Stimulated activated effector memory CD8-positive, alpha-beta T cell treated with anti-CD3 and anti-CD28 coated beads, Interleukin-12 subunit alpha, Interleukin-12 subunit beta, amount 100 ng/mL, for 72 hours (primary cell): ENCODE results near the gene ELOVL1.

Source experiments
- ATAC-seq: fragments of 150-1000 bp; cut with Tn5 transposase; 2 replicates; pipeline ENCODE4 v1.10.0; 2021
- DNase-seq, 2 donors: peaks; one replicate each; pipeline ENCODE4 v3.0.0; 2021 to 2022; ENCODE audit warnings: low spot score in 2 of 2
- H3K27ac Mint-ChIP-seq: one replicate; pipeline ENCODE4 v1.8.0; 2022; ENCODE audit warnings: mild to moderate bottlenecking, mixed read lengths
- H3K36me3 Mint-ChIP-seq: one replicate; pipeline ENCODE4 v1.8.0; 2022; ENCODE audit warnings: mild to moderate bottlenecking, mixed read lengths
- H3K4me1 Mint-ChIP-seq: one replicate; pipeline ENCODE4 v1.8.0; 2022; ENCODE audit warnings: mixed read lengths
- H3K4me3 Mint-ChIP-seq: one replicate; pipeline ENCODE4 v1.8.0; 2022; ENCODE audit warnings: mild to moderate bottlenecking, mixed read lengths
- H3K9me3 Mint-ChIP-seq: one replicate; pipeline ENCODE4 v1.8.0; 2022; ENCODE audit warnings: mixed read lengths

Gene ELOVL1

DNA sequence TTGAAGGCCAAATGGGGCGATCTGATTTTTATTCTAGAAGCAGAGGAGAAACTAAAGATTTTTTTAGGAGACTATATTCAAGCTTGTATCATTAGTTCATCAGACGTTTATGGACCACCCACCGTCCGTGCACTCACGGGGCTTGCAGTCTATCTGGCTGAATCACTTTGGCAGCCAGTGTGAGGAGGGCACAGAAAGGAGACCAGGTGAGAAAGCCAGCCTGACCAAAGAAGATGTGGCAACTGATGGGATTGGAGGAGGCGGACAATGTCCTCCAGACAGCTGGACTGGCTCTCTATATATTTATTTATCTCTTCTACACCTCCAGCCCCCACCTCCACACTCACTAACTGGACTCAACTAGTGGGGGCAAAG lies 822 bp upstream of the ELOVL1 start:
- Mint-ChIP-seq H3K9me3 (no peaks in the 10 kb centered on the region), H3K4me1 (peaks cover 46% of the 10 kb centered on the region), H3K4me3 (peak overlapping the region; percentile 96), H3K27ac (peak overlapping the region; percentile 94), H3K36me3 (peaks cover 43% of the 10 kb centered on the region)
- DNase-seq, result no peak
- no peak for ATAC-seq

- Mint-ChIP-seq H3K4me1 (peaks cover 47% of the 10 kb centered on the region), H3K4me3 (peak overlapping the region; percentile 96), H3K27ac (peak overlapping the region; percentile 94), H3K36me3 (peaks cover 56% of the 10 kb centered on the region), H3K9me3 (no peaks in the 10 kb centered on the region)
- ATAC-seq (peak; percentile 69), DNase-seq (peak; percentile 18 to 72)
These were observed 546 bp downstream of the ELOVL1 start for GRCh38 chr1:43367026-43367903.

DNA sequence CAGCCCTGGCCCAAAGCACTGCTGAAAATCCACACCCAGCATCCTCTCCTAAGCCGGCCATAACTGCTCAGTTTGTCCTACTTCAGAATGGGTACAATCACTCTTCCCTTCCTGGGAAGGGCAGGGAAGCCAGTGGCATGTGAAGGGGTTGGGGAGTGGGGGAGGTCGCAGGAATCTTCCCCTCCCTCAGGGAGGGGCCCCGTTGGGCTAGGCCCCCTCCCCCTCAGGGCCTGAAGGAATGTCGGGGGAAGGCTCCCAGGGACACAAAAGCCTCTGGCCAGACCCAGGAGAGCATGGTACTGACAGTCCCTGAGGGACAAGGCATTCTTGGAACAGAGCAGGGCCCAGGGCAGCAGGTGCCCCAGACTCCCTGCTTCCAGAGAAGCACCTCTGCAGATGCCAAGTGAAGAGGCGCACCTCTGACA lies 1.2 kb downstream of the ELOVL1 start:
- H3K9me3 Mint-ChIP-seq, result no peaks in the 10 kb centered on the region
- DNase-seq, result no peak
- peak overlapping the region; percentile 96 for H3K4me3 Mint-ChIP-seq
- H3K4me1 Mint-ChIP-seq, result peaks cover 47% of the 10 kb centered on the region
- no peak for ATAC-seq
- H3K36me3 Mint-ChIP-seq, result peaks cover 63% of the 10 kb centered on the region
- H3K27ac Mint-ChIP-seq, result peak overlapping the region; percentile 94

DNA sequence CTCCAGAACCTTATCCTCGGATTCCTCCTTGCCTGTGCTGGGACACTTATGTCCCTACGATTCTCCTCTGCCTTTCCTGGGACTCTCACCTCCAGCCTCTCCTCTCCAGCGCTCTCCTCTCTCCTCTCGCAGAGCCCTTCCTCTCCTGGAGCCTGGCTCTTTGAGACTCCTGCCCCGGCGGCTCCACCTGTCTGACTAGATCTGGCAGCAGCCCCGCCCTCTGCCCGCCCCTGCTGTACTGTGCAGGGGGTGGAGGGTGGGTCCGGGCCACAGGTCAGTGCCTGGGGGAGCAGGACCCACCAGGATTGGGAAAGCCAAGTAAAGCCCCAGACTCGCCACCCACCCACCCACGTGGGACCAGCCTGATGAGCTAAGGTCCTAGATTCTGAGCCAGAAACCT lies 1.6 kb downstream of the ELOVL1 start:
- Mint-ChIP-seq H3K9me3 (no peaks in the 10 kb centered on the region), H3K27ac (peak overlapping the region; percentile 94), H3K36me3 (peaks cover 67% of the 10 kb centered on the region), H3K4me3 (peak overlapping the region; percentile 96), H3K4me1 (peaks cover 51% of the 10 kb centered on the region)
- no peak for ATAC-seq
- no peak for DNase-seq

GRCh38 chr1:43365678-43366077 lies 2.1 kb downstream of the ELOVL1 start:
- Mint-ChIP-seq H3K27ac (peak overlapping the region; percentile 94), H3K4me3 (peak overlapping the region; percentile 96), H3K36me3 (peaks cover 72% of the 10 kb centered on the region), H3K4me1 (peaks cover 54% of the 10 kb centered on the region), H3K9me3 (no peaks in the 10 kb centered on the region)
- no peak for DNase-seq
- no peak for ATAC-seq

DNA sequence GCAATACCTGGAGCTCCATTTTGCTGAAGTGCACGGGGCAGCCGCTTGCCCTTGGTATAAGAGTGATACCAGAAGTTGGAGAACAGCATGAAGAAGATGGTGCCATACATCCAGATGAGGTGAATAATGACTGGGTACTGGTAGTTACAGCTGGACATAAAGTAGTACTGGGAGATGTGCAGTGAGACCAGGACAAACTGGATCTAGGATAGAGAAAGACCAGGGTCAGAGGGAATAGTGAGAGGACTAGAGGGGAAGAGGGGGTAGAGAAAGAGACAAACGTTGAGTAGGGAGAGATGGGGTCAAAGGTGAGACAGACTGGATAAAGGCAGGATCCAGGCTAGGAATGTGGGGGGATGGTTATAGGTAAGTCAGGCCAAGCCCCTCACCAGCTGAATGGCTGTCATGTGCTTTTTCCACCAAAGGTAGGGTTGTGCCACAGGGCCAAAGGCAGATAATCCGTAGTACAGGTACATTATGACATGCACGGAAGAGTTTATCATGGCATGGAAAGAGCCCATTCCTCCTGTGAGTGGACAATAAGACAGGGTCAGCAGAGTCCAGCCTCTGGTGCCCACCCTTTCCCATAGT lies 3.8 kb downstream of the ELOVL1 start:
- H3K27ac Mint-ChIP-seq, result peak overlapping the region; percentile 94
- H3K9me3 Mint-ChIP-seq, result no peaks in the 10 kb centered on the region
- DNase-seq (no peak), ATAC-seq (no peak)
- peaks cover 65% of the 10 kb centered on the region for H3K4me1 Mint-ChIP-seq
- H3K36me3 Mint-ChIP-seq, result peaks cover 89% of the 10 kb centered on the region
- no peak overlapping the region for H3K4me3 Mint-ChIP-seq

DNA sequence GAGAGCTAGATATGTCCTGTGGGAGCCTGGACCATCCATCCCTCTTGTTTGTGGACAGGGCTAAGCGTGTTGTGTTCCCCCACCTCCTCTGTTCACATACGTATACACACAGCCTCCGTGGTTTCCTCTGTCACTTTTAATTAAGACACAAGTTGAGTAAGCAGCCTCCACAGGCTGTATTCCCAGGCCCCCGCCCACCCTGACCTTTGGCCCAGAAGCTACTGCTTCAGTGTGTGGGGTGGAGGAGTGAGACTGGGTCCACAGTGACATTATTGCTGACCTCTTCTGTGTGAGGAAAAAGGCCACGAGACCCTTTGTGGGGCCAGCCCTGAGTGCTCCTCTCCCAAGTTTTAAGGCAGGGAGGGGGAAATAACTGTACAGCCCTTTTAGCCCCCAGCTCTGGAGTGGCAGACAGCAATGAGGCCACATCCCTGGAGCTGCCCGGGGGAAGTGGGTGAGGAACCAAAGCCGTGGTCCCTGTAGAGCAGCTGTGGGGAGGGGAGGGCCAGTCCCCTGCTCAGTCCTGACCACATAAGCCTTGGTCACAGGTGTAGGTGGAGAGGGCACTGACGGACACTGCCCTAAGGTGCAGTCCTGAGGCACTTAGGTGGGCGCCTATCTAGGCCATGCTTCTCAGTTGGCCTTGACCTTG lies 4.4 kb downstream of the ELOVL1 start:
- ATAC-seq (no peak), DNase-seq (no peak)
- H3K36me3 Mint-ChIP-seq, result peaks cover 92% of the 10 kb centered on the region
- no peak overlapping the region for H3K4me3 Mint-ChIP-seq
- H3K9me3 Mint-ChIP-seq, result no peaks in the 10 kb centered on the region
- peak overlapping the region; percentile 94 for H3K27ac Mint-ChIP-seq
- H3K4me1 Mint-ChIP-seq, result peaks cover 66% of the 10 kb centered on the region

DNA sequence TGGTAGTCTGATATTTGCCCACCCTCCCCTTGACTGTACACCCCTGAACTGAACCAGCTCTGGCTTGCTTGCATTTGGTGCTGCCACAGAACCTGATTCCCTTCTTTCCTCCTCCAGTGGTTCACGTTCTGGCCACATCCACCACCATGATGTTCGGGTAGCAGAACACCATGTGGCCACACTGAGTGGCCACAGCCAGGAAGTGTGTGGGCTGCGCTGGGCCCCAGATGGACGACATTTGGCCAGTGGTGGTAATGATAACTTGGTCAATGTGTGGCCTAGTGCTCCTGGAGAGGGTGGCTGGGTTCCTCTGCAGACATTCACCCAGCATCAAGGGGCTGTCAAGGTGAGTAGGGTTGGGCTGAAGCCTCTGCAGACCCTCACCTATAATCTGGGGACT lies 7.2 kb downstream of the ELOVL1 start:
- peaks cover 83% of the 10 kb centered on the region for H3K36me3 Mint-ChIP-seq
- no peaks in the 10 kb centered on the region for H3K9me3 Mint-ChIP-seq
- H3K27ac Mint-ChIP-seq, result peak overlapping the region; percentile 96
- H3K4me1 Mint-ChIP-seq, result peaks cover 56% of the 10 kb centered on the region
- ATAC-seq, result no peak
- no peak for DNase-seq
- peak overlapping the region; percentile 90 for H3K4me3 Mint-ChIP-seq

DNA sequence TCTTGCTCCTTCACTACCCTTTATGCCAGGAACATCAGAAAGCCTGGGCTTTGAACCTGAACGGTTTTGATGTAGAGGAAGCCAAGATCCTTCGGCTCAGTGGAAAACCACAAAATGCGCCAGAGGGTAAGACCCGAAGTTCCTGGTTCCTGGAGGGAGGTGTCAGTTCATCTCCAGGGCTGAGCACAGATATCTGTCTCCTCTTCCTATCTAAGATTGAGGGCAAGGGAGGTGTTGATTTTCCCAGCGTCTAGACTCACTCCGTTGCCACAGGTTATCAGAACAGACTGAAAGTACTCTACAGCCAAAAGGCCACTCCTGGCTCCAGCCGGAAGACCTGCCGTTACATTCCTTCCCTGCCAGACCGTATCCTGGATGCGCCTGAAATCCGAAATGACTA lies 8.1 kb downstream of the ELOVL1 start:
- Mint-ChIP-seq H3K4me1 (peaks cover 47% of the 10 kb centered on the region), H3K27ac (peak overlapping the region; percentile 96), H3K9me3 (no peaks in the 10 kb centered on the region), H3K36me3 (peaks cover 74% of the 10 kb centered on the region), H3K4me3 (peak overlapping the region; percentile 90)
- ATAC-seq, result no peak
- no peak for DNase-seq

DNA sequence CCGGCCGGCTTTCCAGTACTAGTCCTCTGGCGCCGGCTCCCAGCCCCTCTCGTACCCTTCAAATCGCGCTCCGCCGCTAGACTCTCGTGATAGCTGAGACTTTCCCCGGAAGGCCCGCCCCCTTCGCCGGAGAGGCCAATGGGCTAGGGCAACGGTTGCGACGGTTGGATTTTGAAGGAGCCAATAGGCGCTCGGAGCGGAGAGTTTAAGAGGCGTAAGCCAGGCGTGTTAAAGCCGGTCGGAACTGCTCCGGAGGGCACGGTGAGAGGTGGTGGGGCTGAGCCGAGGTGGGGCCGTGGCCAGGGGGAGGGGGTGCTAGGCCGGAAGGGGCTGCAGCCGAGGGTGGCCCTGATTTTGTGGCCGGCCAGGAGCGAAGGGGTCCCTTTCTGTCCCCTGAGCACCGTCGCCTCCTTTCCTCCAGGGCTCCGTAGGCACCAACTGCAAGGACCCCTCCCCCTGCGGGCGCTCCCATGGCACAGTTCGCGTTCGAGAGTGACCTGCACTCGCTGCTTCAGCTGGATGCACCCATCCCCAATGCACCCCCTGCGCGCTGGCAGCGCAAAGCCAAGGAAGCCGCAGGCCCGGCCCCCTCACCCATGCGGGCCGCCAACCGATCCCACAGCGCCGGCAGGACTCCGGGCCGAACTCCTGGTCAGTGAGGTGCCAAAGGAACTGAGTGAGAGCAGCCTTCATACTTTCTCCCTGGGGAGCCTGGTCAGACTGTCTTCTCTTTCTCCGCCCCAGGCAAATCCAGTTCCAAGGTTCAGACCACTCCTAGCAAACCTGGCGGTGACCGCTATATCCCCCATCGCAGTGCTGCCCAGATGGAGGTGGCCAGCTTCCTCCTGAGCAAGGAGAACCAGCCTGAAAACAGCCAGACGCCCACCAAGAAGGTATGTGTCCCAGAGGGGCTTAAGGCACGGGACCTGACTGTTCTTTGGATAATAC lies 8.8 kb downstream of the ELOVL1 start, which contains the start of gene CDC20:
Gene CDC20, plus strand, starts transcription at position 236 of the 948 bp plus-strand sequence. Its CDS starts 235 bp downstream, at position 471.
- Mint-ChIP-seq H3K4me3 (peak within 1 kb of the TSS; percentile 90), H3K27ac (peak within 1 kb of the TSS; percentile 96), H3K4me1 (peaks cover 40% of the 10 kb centered on the region), H3K9me3 (no peaks in the 10 kb centered on the region), H3K36me3 (peaks cover 67% of the 10 kb centered on the region)
- ATAC-seq, result peak; percentile 99
- peak; percentile 96 to 99 for DNase-seq

DNA sequence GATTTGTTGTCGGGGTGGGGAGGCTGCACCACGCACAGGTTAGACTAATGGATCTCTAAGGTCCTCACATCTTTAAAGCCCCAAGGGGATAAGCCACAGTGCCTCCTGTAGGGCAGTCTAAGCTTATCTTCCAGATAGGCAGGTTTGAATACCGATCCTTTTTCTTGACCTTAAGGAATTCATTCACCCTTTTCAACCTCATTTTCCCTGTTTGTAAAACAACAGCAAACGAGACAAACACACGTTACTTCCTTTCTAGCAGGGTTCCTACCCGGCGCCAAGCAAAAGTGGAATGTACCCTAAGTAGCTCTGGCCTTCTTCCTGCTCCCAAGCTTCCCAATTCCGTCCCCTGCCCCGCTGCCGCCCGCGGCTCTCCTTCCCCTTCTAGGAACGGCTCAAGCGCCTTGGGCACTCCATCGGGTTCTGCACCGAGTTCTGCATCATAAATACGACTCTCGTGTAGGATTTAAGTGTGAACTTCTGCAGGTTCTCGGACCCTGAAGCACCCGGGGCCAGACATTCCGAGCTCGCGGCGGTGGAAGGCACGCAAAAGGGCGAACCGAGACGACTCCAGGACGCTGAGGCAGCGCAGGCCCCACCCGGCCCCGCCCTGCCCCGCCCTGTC lies 9.6 kb downstream of the ELOVL1 start:
- Mint-ChIP-seq H3K4me3 (peak overlapping the region; percentile 90), H3K9me3 (no peaks in the 10 kb centered on the region), H3K36me3 (peaks cover 59% of the 10 kb centered on the region), H3K4me1 (peaks cover 36% of the 10 kb centered on the region), H3K27ac (peak overlapping the region; percentile 96)
- ATAC-seq, result peak; percentile 36
- peak in 1 of 2 donors; percentile 61 for DNase-seq

- Mint-ChIP-seq H3K4me1 (peaks cover 36% of the 10 kb centered on the region), H3K4me3 (peak overlapping the region; percentile 90), H3K9me3 (no peaks in the 10 kb centered on the region), H3K27ac (no peak overlapping the region), H3K36me3 (peaks cover 50% of the 10 kb centered on the region)
- DNase-seq, result no peak
- ATAC-seq, result no peak
These were observed 10.6 kb downstream of the ELOVL1 start for GRCh38 chr1:43357251-43357650.

GRCh38 chr1:43354936-43355335 lies 12.9 kb downstream of the ELOVL1 start:
- ATAC-seq, result no peak
- Mint-ChIP-seq H3K4me3 (no peak overlapping the region), H3K4me1 (peaks cover 22% of the 10 kb centered on the region), H3K9me3 (no peaks in the 10 kb centered on the region), H3K27ac (no peak overlapping the region), H3K36me3 (peaks cover 26% of the 10 kb centered on the region)
- DNase-seq, result no peak

GRCh38 chr1:43354471-43354870 lies 13.3 kb downstream of the ELOVL1 start:
- ATAC-seq (no peak), DNase-seq (no peak)
- Mint-ChIP-seq H3K4me1 (peaks cover 22% of the 10 kb centered on the region), H3K4me3 (no peak overlapping the region), H3K36me3 (peaks cover 22% of the 10 kb centered on the region), H3K27ac (no peak overlapping the region), H3K9me3 (no peaks in the 10 kb centered on the region)
